Esophagus squamous epithelium (tissue), 5 donors: ENCODE data around the gene TIGD2. TPM values are rescaled to one million over a fixed set of nuclear protein-coding genes. Genes with fewer than 3 reads are reported as not detected.

Experiments
- DNase-seq: peaks from one replicate; lab custom pipeline; 2025; lab: John Stamatoyannopoulos, UW
- H3K27ac ChIP-seq, 4 donors: fragments of 200-600 bp; sonication (generic); one replicate each; pipeline ENCODE4 v1.5.1; 2016 to 2019; ENCODE audit warnings: mild to moderate bottlenecking in 1 of 4
- H3K27me3 ChIP-seq, 4 donors: fragments of 200-600 bp; sonication (generic); 1 replicate in 3 of 4; 2 replicates in 1 of 4; pipeline versions ENCODE4 v1.5.1 to v1.6.0; 2017 to 2021; ENCODE audit warnings: antibody characterized with exemption in 1 of 4
- H3K36me3 ChIP-seq, 3 donors: fragments of 200-600 bp; sonication (generic); one replicate each; pipeline ENCODE4 v1.5.1; 2016 to 2019
- H3K4me1 ChIP-seq, 3 donors: fragments of 200-600 bp; sonication (generic); one replicate each; pipeline ENCODE4 v1.5.1; 2017 to 2019
- H3K4me3 ChIP-seq, 4 donors: fragments of 200-600 bp; sonication (generic); 1 replicate in 3 of 4; 2 replicates in 1 of 4; pipeline ENCODE4 v1.5.1; 2016 to 2019; ENCODE audit warnings: mild to moderate bottlenecking in 2 of 4, moderate library complexity in 1 of 4
- H3K9me3 ChIP-seq, 3 donors: fragments of 200-600 bp; sonication (generic); one replicate each; pipeline ENCODE4 v1.5.1; 2016 to 2019
- CTCF ChIP-seq, 6 experiments: fragments of 450-650 bp in 4 of 6; fragments of 200-600 bp in 2 of 6; sonication (generic) in 2 of 6; IDR thresholded peaks; one replicate each; pipeline ENCODE4 v1.5.1; 2016 to 2019; ENCODE audit warnings: antibody characterized with exemption in 6 of 6, mild to moderate bottlenecking in 4 of 6, moderate library complexity in 4 of 6
- POLR2A ChIP-seq, 4 donors: fragments of 450-650 bp; IDR thresholded peaks; one replicate each; pipeline ENCODE4 v1.6.1; 2017; ENCODE audit warnings: antibody characterized with exemption in 4 of 4, mild to moderate bottlenecking in 4 of 4, moderate library complexity in 3 of 4
- WGBS, 2 donors: methylation state at CpG; one replicate each; pipeline ENCODE4 v1.1.5; 2018; 5-methylcytosine and 5-hydroxymethylcytosine counted together
- intact Hi-C: fragments of 100-400 bp; cut with DNase I; formaldehyde crosslinking; loops from one replicate; pipeline ENCODE4 v1.15.0; 2022
- total RNA-seq, 4 donors: library from RNA; depleted of rRNA; stranded (reverse); fragments of >200 nt; gene quantifications; one replicate each; pipeline ENCODE4 v1.1.0, GENCODE V29; 2016
- donor health status: DM: yes; HTN: yes; CAD: no.

TIGD2 gene
- total RNA-seq, 4 donors from 2014 or later, result 1.2 to 8.5 (median 5.8) TPM

- DNase-seq, result no peak
- Histone ChIP-seq H3K36me3 (no peaks in the 10 kb centered on the region), H3K27ac (no peak overlapping the region), H3K27me3 (no peaks in the 10 kb centered on the region), H3K4me3 (no peak overlapping the region), H3K4me1 (no peaks in the 10 kb centered on the region), H3K9me3 (no peaks in the 10 kb centered on the region)
- intact Hi-C loops, result no loop called here
- TF ChIP-seq CTCF (IDR thresholded peaks at IDR 0.05) (no peak), POLR2A (IDR thresholded peaks at IDR 0.05) (no peak)
- 54 to 55% methylated on average over 3 of the region's 3 CpGs for WGBS, 2 donors
Observed at GRCh38 chr4:89071311-89071710, 40.0 kb upstream of the TIGD2 start.

- no peaks in the 10 kb centered on the region for H3K36me3 ChIP-seq
- no peak overlapping the region for H3K4me3 ChIP-seq
- TF ChIP-seq POLR2A (IDR thresholded peaks at IDR 0.05), result no peak
- no peak for TF ChIP-seq CTCF (IDR thresholded peaks at IDR 0.05)
- H3K27ac ChIP-seq, result no peak overlapping the region
- H3K4me1 ChIP-seq, result no peaks in the 10 kb centered on the region
- intact Hi-C loops, result no loop called here
- H3K9me3 ChIP-seq, result no peaks in the 10 kb centered on the region
- no peak for DNase-seq
- 75 to 89% methylated on average over 1 of the region's 1 CpG for WGBS, 2 donors
- H3K27me3 ChIP-seq, result no peaks in the 10 kb centered on the region
Observed at GRCh38 chr4:89072921-89073320, 38.4 kb upstream of the TIGD2 start.

- no peak for DNase-seq
- Histone ChIP-seq H3K36me3 (no peaks in the 10 kb centered on the region), H3K27me3 (no peaks in the 10 kb centered on the region), H3K9me3 (no peaks in the 10 kb centered on the region), H3K4me3 (no peak overlapping the region), H3K4me1 (no peaks in the 10 kb centered on the region), H3K27ac (no peak overlapping the region)
- no peak for TF ChIP-seq POLR2A (IDR thresholded peaks at IDR 0.05)
- no peak for TF ChIP-seq CTCF (IDR thresholded peaks at IDR 0.05)
- intact Hi-C loops, result no loop called here
Observed at GRCh38 chr4:89077761-89078160, 33.6 kb upstream of the TIGD2 start.

GRCh38 chr4:89078300-89078699 is 33.0 kb upstream of the TIGD2 start:
- Histone ChIP-seq H3K4me3 (no peak overlapping the region), H3K27me3 (no peaks in the 10 kb centered on the region), H3K27ac (no peak overlapping the region), H3K4me1 (no peaks in the 10 kb centered on the region), H3K9me3 (no peaks in the 10 kb centered on the region), H3K36me3 (no peaks in the 10 kb centered on the region)
- no peak for DNase-seq
- 91 to 92% methylated on average over 1 of the region's 1 CpG for WGBS, 2 donors
- TF ChIP-seq CTCF (IDR thresholded peaks at IDR 0.05), result no peak
- TF ChIP-seq POLR2A (IDR thresholded peaks at IDR 0.05), result no peak
- intact Hi-C loops, result no loop called here

GRCh38 chr4:89099034-89099433 is 12.3 kb upstream of the TIGD2 start:
- Histone ChIP-seq H3K9me3 (no peaks in the 10 kb centered on the region), H3K4me3 (no peak overlapping the region), H3K27ac (no peak overlapping the region), H3K36me3 (no peaks in the 10 kb centered on the region), H3K4me1 (no peaks in the 10 kb centered on the region), H3K27me3 (no peaks in the 10 kb centered on the region)
- TF ChIP-seq CTCF (IDR thresholded peaks at IDR 0.05) (no peak), POLR2A (IDR thresholded peaks at IDR 0.05) (no peak)
- no peak for DNase-seq
- intact Hi-C loops, result no loop called here
- WGBS, 2 donors, result 83 to 86% methylated on average over 2 of the region's 2 CpGs
